PFSK-1 (cell line): ENCODE data around the gene CACNG4.

Experiments
- FOXP2 ChIP-seq: optimal IDR thresholded peaks from 2 replicates; pipeline ENCODE3; 2011; ENCODE audit warnings: borderline replicate concordance, control low read depth, inconsistent platforms; ENCODE audit not compliant: insufficient read depth; ENCODE audit errors: extremely low read length, extremely low read depth
- POLR2AphosphoS5 ChIP-seq: IDR thresholded peaks from 2 replicates; pipeline ENCODE4 v1.6.1; 2012; ENCODE audit warnings: low read depth, mild to moderate bottlenecking, control low read depth, low read length, moderate library complexity
- REST ChIP-seq, 2 experiments: IDR thresholded peaks; 2 replicates each; pipeline versions ENCODE4 v1.6.1 to v1.8.0; 2011 to 2012; ENCODE audit warnings: low read depth in 2 of 2, low read length in 2 of 2, control low read depth in 1 of 2, inconsistent platforms in 1 of 2, mild to moderate bottlenecking in 1 of 2, moderate library complexity in 1 of 2; ENCODE audit not compliant: insufficient read depth in 1 of 2
- SIN3A ChIP-seq: IDR thresholded peaks from 2 replicates; pipeline ENCODE4 v1.6.1; 2012; ENCODE audit warnings: mild to moderate bottlenecking, low read length, moderate library complexity, borderline replicate concordance; ENCODE audit not compliant: insufficient read depth
- TAF1 ChIP-seq: IDR thresholded peaks from 2 replicates; pipeline ENCODE4 v1.6.1; 2012; ENCODE audit warnings: low read length, control low read depth, borderline replicate concordance; ENCODE audit not compliant: insufficient read depth

Gene CACNG4

GRCh38 chr17:66946251-66946650 lies 18.3 kb upstream of the CACNG4 start:
- TF ChIP-seq TAF1: no peak
- TF ChIP-seq POLR2AphosphoS5: no peak
- TF ChIP-seq FOXP2: no peak
- TF ChIP-seq SIN3A: no peak
- TF ChIP-seq REST (IDR thresholded peaks at IDR 0.05; ENCODE audit: insufficient read depth in 1 of 2, low read depth in 2 of 2, low read length in 2 of 2): no peak

- TF ChIP-seq TAF1: no peak
- no peak for TF ChIP-seq SIN3A
- no peak for TF ChIP-seq REST (IDR thresholded peaks at IDR 0.05; ENCODE audit: insufficient read depth in 1 of 2, low read depth in 2 of 2, low read length in 2 of 2)
- TF ChIP-seq FOXP2: no peak
- TF ChIP-seq POLR2AphosphoS5: no peak
Observed at GRCh38 chr17:66947311-66947710, 17.2 kb upstream of the CACNG4 start.

- TF ChIP-seq FOXP2 (no peak), POLR2AphosphoS5 (no peak), SIN3A (no peak), REST (IDR thresholded peaks at IDR 0.05; ENCODE audit: insufficient read depth in 1 of 2, low read depth in 2 of 2, low read length in 2 of 2) (no peak), TAF1 (no peak)
Observed at GRCh38 chr17:66948061-66948750, 16.3 kb upstream of the CACNG4 start.

GRCh38 chr17:66949501-66949900 lies 15.0 kb upstream of the CACNG4 start:
- TF ChIP-seq POLR2AphosphoS5: no peak
- TF ChIP-seq SIN3A: no peak
- no peak for TF ChIP-seq FOXP2
- TF ChIP-seq TAF1: no peak
- peak; percentile 69 to 82 for TF ChIP-seq REST (IDR thresholded peaks at IDR 0.05; ENCODE audit: insufficient read depth in 1 of 2, low read depth in 2 of 2, low read length in 2 of 2)
